Uterus (tissue), 4 donors: ENCODE results near the gene FBXO34. TPM values are rescaled to one million over a fixed set of nuclear protein-coding genes. Genes with fewer than 3 reads are reported as not detected.

Experiments used
- DNase-seq, 2 donors: peaks; one replicate each; pipeline ENCODE4 v3.0.0-alpha.2; 2019 to 2020
- H3K27ac ChIP-seq, 2 donors: fragments of 200-600 bp; sonication (generic); 1 replicate in 1 of 2; 2 replicates in 1 of 2; pipeline ENCODE4 v1.5.1; 2016 to 2018
- H3K27me3 ChIP-seq, 2 donors: fragments of 200-600 bp; sonication (generic); one replicate each; pipeline ENCODE4 v1.5.1; 2018 to 2019; ENCODE audit warnings: control low read depth in 1 of 2
- H3K36me3 ChIP-seq, 2 donors: fragments of 200-600 bp; sonication (generic); one replicate each; pipeline ENCODE4 v1.5.1; 2019; ENCODE audit warnings: control low read depth in 1 of 2
- H3K4me1 ChIP-seq, 2 donors: fragments of 200-600 bp; sonication (generic); one replicate each; pipeline ENCODE4 v1.5.1; 2018 to 2019; ENCODE audit warnings: control low read depth in 1 of 2
- H3K4me3 ChIP-seq, 2 donors: fragments of 200-600 bp; sonication (generic); 1 replicate in 1 of 2; 2 replicates in 1 of 2; pipeline ENCODE4 v1.5.1; 2018 to 2019; ENCODE audit warnings: mild to moderate bottlenecking in 1 of 2
- H3K9me3 ChIP-seq, 2 donors: fragments of 200-600 bp; sonication (generic); one replicate each; pipeline ENCODE4 v1.5.1; 2019; ENCODE audit warnings: control low read depth in 1 of 2
- POLR2A ChIP-seq, 2 donors: fragments of 450-650 bp; IDR thresholded peaks; one replicate each; pipeline ENCODE4 v1.6.1; 2016; ENCODE audit warnings: antibody characterized with exemption in 2 of 2, mild to moderate bottlenecking in 1 of 2, moderate library complexity in 1 of 2
- intact Hi-C: fragments of 100-400 bp; cut with DNase I; formaldehyde crosslinking; loops from one replicate; pipeline ENCODE4 v1.15.1; 2023; ENCODE audit warnings: low total_unique reads
- total RNA-seq, 4 donors: library from RNA; depleted of rRNA in 3 of 4; stranded (reverse); fragments of >200 nt in 3 of 4; gene quantifications; one replicate each; pipeline versions ENCODE4 v1.1.0 to v1.2.4, GENCODE V29; 2014 to 2023
- TF ChIP-seq, protein P1 (sequence below), 4 experiments: fragments of 200-600 bp in 2 of 4; fragments of 450-650 bp in 2 of 4; sonication (generic) in 2 of 4; IDR thresholded peaks; one replicate each; pipeline ENCODE4 v1.5.1; 2016 to 2019; ENCODE audit warnings: antibody characterized with exemption in 4 of 4, mild to moderate bottlenecking in 2 of 4, moderate library complexity in 1 of 4
- donor health status: DM: yes; HTN: yes; CAD: no.

Gene FBXO34
- total RNA-seq, 4 donors from 2014 or later, result 15.9 to 47.4 (median 20.3) TPM

DNA sequence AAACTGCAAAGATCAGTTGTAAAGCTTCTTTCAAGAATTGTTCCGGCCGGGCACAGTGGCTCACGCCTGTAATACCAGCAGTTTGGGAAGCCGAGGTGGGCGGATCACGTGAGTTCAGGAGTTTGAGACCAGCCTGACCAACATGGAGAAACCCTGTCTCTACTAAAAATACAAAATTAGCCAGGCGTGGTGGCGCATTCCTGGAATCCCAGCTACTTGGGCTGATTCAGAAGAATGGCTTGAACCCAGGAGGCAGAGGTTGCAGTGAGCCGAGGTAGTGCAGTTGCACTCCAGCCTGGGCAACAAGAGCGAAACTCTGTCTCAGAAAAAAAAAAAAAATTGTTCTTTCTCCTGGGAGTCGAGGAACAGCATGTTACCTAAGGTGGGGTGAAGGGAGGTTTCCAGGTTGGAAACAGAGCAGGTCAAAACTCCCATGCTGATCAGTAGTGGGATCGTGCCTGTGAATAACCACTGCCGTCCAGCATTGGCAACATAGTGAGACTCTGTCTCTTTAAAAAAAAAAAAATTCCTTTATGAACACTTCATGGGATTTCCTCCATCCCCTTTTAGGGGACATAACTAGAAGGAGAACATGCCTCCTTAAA, 13.9 kb downstream of the FBXO34 start:
- Histone ChIP-seq H3K9me3 (no peaks in the 10 kb centered on the region), H3K27me3 (no peaks in the 10 kb centered on the region), H3K4me3 (no peak overlapping the region), H3K27ac (no peak overlapping the region), H3K36me3 (no peaks in the 10 kb centered on the region), H3K4me1 (no peaks in the 10 kb centered on the region)
- intact Hi-C loops, result no loop called here
- TF ChIP-seq, protein P1, sequence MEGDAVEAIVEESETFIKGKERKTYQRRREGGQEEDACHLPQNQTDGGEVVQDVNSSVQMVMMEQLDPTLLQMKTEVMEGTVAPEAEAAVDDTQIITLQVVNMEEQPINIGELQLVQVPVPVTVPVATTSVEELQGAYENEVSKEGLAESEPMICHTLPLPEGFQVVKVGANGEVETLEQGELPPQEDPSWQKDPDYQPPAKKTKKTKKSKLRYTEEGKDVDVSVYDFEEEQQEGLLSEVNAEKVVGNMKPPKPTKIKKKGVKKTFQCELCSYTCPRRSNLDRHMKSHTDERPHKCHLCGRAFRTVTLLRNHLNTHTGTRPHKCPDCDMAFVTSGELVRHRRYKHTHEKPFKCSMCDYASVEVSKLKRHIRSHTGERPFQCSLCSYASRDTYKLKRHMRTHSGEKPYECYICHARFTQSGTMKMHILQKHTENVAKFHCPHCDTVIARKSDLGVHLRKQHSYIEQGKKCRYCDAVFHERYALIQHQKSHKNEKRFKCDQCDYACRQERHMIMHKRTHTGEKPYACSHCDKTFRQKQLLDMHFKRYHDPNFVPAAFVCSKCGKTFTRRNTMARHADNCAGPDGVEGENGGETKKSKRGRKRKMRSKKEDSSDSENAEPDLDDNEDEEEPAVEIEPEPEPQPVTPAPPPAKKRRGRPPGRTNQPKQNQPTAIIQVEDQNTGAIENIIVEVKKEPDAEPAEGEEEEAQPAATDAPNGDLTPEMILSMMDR (IDR thresholded peaks at IDR 0.05), result no peak
- no peak for TF ChIP-seq POLR2A (IDR thresholded peaks at IDR 0.05)
- DNase-seq, result no peak

DNA sequence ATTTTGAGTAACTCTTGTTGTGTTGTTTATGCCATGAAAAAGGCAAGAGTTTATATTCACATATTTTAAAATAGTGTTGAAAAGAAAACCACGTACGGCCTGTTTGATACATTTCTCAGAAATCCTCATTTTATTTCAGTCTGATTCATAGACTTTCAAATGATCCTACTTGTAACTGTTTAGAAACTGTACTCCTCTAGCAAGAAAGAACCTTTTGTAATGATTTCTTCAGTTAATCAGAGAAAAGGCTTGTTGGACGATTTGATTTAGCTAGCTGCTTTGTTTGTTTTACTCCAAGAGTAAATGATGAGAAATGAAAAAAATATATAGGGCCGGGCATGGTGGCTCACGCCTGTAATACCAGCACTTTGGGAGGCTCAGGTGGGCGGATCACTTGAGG, 17.2 kb downstream of the FBXO34 start:
- Histone ChIP-seq H3K4me3 (no peak overlapping the region), H3K9me3 (no peaks in the 10 kb centered on the region), H3K27me3 (no peaks in the 10 kb centered on the region), H3K27ac (no peak overlapping the region), H3K4me1 (no peaks in the 10 kb centered on the region), H3K36me3 (no peaks in the 10 kb centered on the region)
- no peak for TF ChIP-seq POLR2A (IDR thresholded peaks at IDR 0.05)
- TF ChIP-seq, protein P1 (IDR thresholded peaks at IDR 0.05), result no peak
- intact Hi-C loops, result no loop called here
- no peak for DNase-seq

DNA sequence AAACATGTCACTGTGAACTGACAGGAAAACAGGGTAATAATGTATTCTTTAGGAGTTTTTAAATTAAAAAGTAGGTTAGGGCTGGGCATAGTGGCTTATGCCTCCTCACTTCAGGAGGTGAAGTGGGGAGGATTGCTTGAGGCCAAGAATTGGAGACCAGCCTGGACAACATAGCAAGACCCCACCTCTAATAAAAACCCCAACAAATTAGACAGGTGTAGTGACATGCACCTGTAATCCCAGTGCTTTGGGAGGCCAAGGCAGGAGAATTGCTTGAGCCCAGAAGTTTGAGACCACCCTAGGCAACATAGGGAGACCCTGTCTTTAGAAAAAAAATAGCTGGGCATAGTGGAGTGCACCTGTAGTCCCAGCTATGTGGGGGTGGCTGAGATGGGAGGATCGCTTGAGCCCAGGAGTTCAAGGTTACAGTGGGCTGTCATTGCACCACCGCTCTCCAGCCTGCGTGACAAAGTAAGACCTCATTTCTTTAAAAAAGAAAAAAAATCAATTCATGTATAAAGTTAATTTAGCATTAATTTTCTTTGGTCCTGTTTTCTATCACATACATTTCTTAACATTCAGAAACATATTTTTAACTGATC, 20.4 kb downstream of the FBXO34 start:
- DNase-seq, result no peak

DNA sequence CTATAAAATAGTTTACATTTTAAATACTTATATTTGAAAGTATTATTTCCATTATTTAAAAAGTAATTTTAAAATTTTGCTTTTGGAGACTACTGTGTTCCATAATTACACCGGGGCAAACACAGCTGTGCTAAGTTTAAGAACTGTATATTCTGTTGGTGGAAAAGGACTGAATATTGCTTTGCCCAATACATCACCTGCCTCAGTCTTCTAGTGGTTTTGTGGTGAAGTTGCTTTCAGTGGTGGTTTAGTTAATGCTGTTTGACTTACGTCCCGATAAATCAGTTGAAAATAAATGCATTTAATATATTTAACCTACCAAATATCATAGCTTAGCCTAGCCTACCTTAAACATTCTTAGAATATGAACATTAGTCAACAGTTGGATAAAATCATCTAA, 23.4 kb downstream of the FBXO34 start:
- no peak for TF ChIP-seq POLR2A (IDR thresholded peaks at IDR 0.05)
- TF ChIP-seq, protein P1 (IDR thresholded peaks at IDR 0.05), result no peak
- intact Hi-C loops, result no loop called here
- Histone ChIP-seq H3K27me3 (no peaks in the 10 kb centered on the region), H3K36me3 (no peaks in the 10 kb centered on the region), H3K4me1 (no peaks in the 10 kb centered on the region), H3K4me3 (no peak overlapping the region), H3K27ac (no peak overlapping the region), H3K9me3 (no peaks in the 10 kb centered on the region)
- DNase-seq, result no peak

More for the DNA sequence above, 20.4 kb downstream of the FBXO34 start:
- no peak for TF ChIP-seq POLR2A (IDR thresholded peaks at IDR 0.05)
- TF ChIP-seq, protein P1 (IDR thresholded peaks at IDR 0.05), result no peak
- Histone ChIP-seq H3K4me1 (no peaks in the 10 kb centered on the region), H3K27ac (no peak overlapping the region), H3K9me3 (no peaks in the 10 kb centered on the region), H3K4me3 (no peak overlapping the region), H3K27me3 (no peaks in the 10 kb centered on the region), H3K36me3 (no peaks in the 10 kb centered on the region)
- intact Hi-C loops, result no loop called here

DNA sequence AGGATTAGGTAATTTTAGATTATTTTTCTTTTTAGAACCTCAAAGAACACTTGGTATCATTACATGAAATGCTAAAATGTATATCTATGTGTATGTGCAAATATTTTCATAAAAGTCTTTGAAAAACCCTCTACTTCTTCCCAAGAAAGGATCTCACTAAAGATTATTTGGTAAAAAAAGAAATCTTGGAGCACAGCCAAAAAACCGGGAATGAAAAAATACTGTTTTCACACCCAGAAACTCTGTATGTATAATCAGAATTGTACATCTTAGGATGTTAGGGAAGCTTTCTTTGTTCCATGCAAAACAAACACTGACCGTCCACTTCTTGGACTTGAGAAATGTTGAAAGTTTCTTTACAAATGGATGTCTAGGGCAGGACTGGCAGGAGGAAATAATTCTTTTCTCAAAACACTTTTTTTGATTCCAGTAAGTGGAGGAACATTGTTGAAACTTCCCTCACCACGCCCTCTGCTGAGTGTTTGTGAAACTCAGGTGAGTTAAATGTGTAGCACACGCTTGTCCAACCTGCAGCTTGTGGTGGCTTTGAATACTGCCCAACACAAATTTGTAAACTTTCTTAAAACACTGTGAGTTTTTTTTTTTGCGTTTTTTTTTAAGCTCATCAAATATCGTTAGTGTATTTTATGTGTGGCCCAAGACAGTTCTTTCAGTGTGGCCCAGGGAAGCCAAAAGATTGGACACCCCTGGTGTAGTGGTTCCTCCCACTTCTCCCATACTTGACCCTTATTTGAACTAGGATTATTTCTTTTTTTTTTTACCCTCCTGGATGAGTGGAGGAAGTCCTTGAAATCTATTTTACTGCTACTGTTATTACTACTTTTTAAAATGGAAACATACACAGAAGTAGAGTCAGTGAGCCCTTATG, 26.6 kb downstream of the FBXO34 start:
- intact Hi-C loops, result no loop called here
- TF ChIP-seq POLR2A (IDR thresholded peaks at IDR 0.05), result no peak
- TF ChIP-seq, protein P1 (IDR thresholded peaks at IDR 0.05), result no peak
- Histone ChIP-seq H3K9me3 (no peaks in the 10 kb centered on the region), H3K4me3 (no peak overlapping the region), H3K4me1 (no peaks in the 10 kb centered on the region), H3K27ac (no peak overlapping the region), H3K36me3 (no peaks in the 10 kb centered on the region), H3K27me3 (no peaks in the 10 kb centered on the region)
- DNase-seq, result no peak
